Activated B cell treated with CpG ODN at 0.5 μM for 24 hours (primary cell): ENCODE data around the gene ZRANB3. TPM values are rescaled to one million over a fixed set of nuclear protein-coding genes. Genes with fewer than 3 reads are reported as not detected.
"Not testable (repeated sequence)": the region's sequence is repeated elsewhere in the genome, so short reads cannot be mapped to it uniquely, and the experiment has no call there.

Experiments used
- ATAC-seq: fragments of 200-7000 bp; cut with Tn5 transposase; one replicate; pipeline ENCODE4 v1.10.0; 2021; ENCODE audit warnings: low read depth, mild to moderate bottlenecking, moderate library complexity
- CTCF ChIA-PET: fragments of 350-600 bp; sonication (Branson Sonifier 250); formaldehyde crosslinking; loops from one replicate; lab custom pipeline; 2021; ENCODE audit warnings: antibody characterized with exemption; lab: Charles Lee
- POLR2A ChIA-PET: fragments of 350-600 bp; sonication (Branson Sonifier 250); formaldehyde crosslinking; loops from one replicate; lab custom pipeline; 2021; ENCODE audit warnings: antibody characterized with exemption; lab: Charles Lee
- DNase-seq: peaks from one replicate; pipeline ENCODE4 v3.0.0; 2022
- H3K27ac Mint-ChIP-seq: one replicate; pipeline ENCODE4 v1.8.0; 2020; ENCODE audit warnings: mixed read lengths
- H3K27me3 Mint-ChIP-seq: one replicate; pipeline ENCODE4 v1.8.0; 2021; ENCODE audit warnings: mixed read lengths
- H3K36me3 Mint-ChIP-seq: one replicate; pipeline ENCODE4 v1.8.0; 2021; ENCODE audit warnings: low read depth, mixed read lengths
- H3K4me1 Mint-ChIP-seq: one replicate; pipeline ENCODE4 v1.8.0; 2021; ENCODE audit warnings: mixed read lengths
- H3K4me3 Mint-ChIP-seq: one replicate; pipeline ENCODE4 v1.8.0; 2020; ENCODE audit warnings: mild to moderate bottlenecking, mixed read lengths
- H3K9me3 Mint-ChIP-seq: one replicate; pipeline ENCODE4 v1.8.0; 2020; ENCODE audit warnings: mixed read lengths
- CTCF ChIP-seq: fragments of 200-600 bp; IDR thresholded peaks from one replicate; pipeline ENCODE4 v1.8.0; 2022; ENCODE audit warnings: antibody characterized with exemption, mild to moderate bottlenecking
- intact Hi-C: fragments of 100-400 bp; cut with micrococcal nuclease; formaldehyde crosslinking; loops from one replicate; pipeline ENCODE4 v1.15.1; 2024
- total RNA-seq: library from RNA; stranded (reverse); gene quantifications from 2 replicates; pipeline ENCODE4 v1.2.3, GENCODE V29; 2022

Gene ZRANB3
- total RNA-seq, 1 donor from 2014 or later, result 14.4 TPM

GRCh38 chr2:135471106-135471505 is 59.9 kb downstream of the ZRANB3 start:
- POLR2A ChIA-PET, result no interaction called here
- Mint-ChIP-seq H3K27me3 (no peaks in the 10 kb centered on the region), H3K9me3 (no peaks in the 10 kb centered on the region), H3K4me1 (no peaks in the 10 kb centered on the region), H3K4me3 (no peak overlapping the region), H3K36me3 (peaks cover 2% of the 10 kb centered on the region), H3K27ac (no peak overlapping the region)
- no peak for TF ChIP-seq CTCF
- CTCF ChIA-PET, result no interaction called here
- ATAC-seq, result no peak
- intact Hi-C loops, result no loop called here
- no peak for DNase-seq

- H3K36me3 Mint-ChIP-seq, result peaks cover 27% of the 10 kb centered on the region
- no peak for TF ChIP-seq CTCF
- CTCF ChIA-PET, result no interaction called here
- POLR2A ChIA-PET, result no interaction called here
- H3K4me3 Mint-ChIP-seq, result no peak overlapping the region
- intact Hi-C loops, result no loop called here
- peaks cover 13% of the 10 kb centered on the region for H3K9me3 Mint-ChIP-seq
- no peak overlapping the region for H3K27ac Mint-ChIP-seq
- ATAC-seq, result no peak
- no peaks in the 10 kb centered on the region for H3K27me3 Mint-ChIP-seq
- no peak for DNase-seq
- H3K4me1 Mint-ChIP-seq, result no peaks in the 10 kb centered on the region
These were observed 73.7 kb downstream of the ZRANB3 start for GRCh38 chr2:135457279-135457678.

- H3K4me3 Mint-ChIP-seq, result no peak overlapping the region
- DNase-seq (no peak), ATAC-seq (no peak)
- TF ChIP-seq CTCF, result no peak
- H3K27me3 Mint-ChIP-seq, result no peaks in the 10 kb centered on the region
- H3K9me3 Mint-ChIP-seq, result peaks cover 17% of the 10 kb centered on the region
- no peaks in the 10 kb centered on the region for H3K4me1 Mint-ChIP-seq
- ChIA-PET CTCF (no interaction called here), POLR2A (no interaction called here)
- H3K27ac Mint-ChIP-seq, result no peak overlapping the region
- H3K36me3 Mint-ChIP-seq, result peaks cover 31% of the 10 kb centered on the region
- intact Hi-C loops, result no loop called here
These were observed 74.2 kb downstream of the ZRANB3 start for GRCh38 chr2:135456835-135457234.

- Mint-ChIP-seq H3K4me3 (no peak overlapping the region), H3K27me3 (no peaks in the 10 kb centered on the region), H3K27ac (no peak overlapping the region), H3K9me3 (peaks cover 21% of the 10 kb centered on the region), H3K36me3 (peaks cover 35% of the 10 kb centered on the region), H3K4me1 (no peaks in the 10 kb centered on the region)
- POLR2A ChIA-PET, result no interaction called here
- TF ChIP-seq CTCF, result no peak
- ATAC-seq, result no peak
- intact Hi-C loops, result no loop called here
- no peak for DNase-seq
- CTCF ChIA-PET, result no interaction called here
These were observed 74.6 kb downstream of the ZRANB3 start for GRCh38 chr2:135456431-135456830.

GRCh38 chr2:135454608-135455007 is 76.4 kb downstream of the ZRANB3 start:
- no peak overlapping the region for H3K27ac Mint-ChIP-seq
- ChIA-PET CTCF (no interaction called here), POLR2A (no interaction called here)
- no peaks in the 10 kb centered on the region for H3K27me3 Mint-ChIP-seq
- ATAC-seq (no peak), DNase-seq (no peak)
- H3K4me3 Mint-ChIP-seq, result no peak overlapping the region
- H3K36me3 Mint-ChIP-seq, result peaks cover 40% of the 10 kb centered on the region
- no peaks in the 10 kb centered on the region for H3K4me1 Mint-ChIP-seq
- TF ChIP-seq CTCF, result no peak
- intact Hi-C loops, result no loop called here
- peaks cover 21% of the 10 kb centered on the region for H3K9me3 Mint-ChIP-seq

GRCh38 chr2:135453027-135453426 is 78.0 kb downstream of the ZRANB3 start:
- ATAC-seq, result not testable (repeated sequence)

More at GRCh38 chr2:135453027-135453426, 78.0 kb downstream of the ZRANB3 start:
- peaks cover 21% of the 10 kb centered on the region for H3K9me3 Mint-ChIP-seq
- H3K27me3 Mint-ChIP-seq, intact Hi-C loops, H3K27ac Mint-ChIP-seq, POLR2A ChIA-PET, H3K4me1 Mint-ChIP-seq, CTCF ChIA-PET, H3K4me3 Mint-ChIP-seq, DNase-seq: not testable (repeated sequence)
- H3K36me3 Mint-ChIP-seq, result peaks cover 39% of the 10 kb centered on the region
